ENCODE measurements around the gene XRCC3.

- no peak for TF ChIP-seq CTCF (conservative IDR thresholded peaks at IDR 0.05)
- TF ChIP-seq ZFX (IDR thresholded peaks at IDR 0.05), result no peak
Measured at GRCh38 chr14:103723748-103724081, 8.5 kb upstream of the XRCC3 start.
